Keratinocyte (primary cell): ENCODE results near the gene GDA. TPM values are rescaled to one million over a fixed set of nuclear protein-coding genes. Genes with fewer than 3 reads are reported as not detected.

Source experiments
- DNase-seq: peaks from one replicate; pipeline ENCODE4 v3.0.0-alpha.2; 2011; ENCODE audit warnings: low read depth, missing footprints, low spot score
- FAIRE-seq: peaks from 2 replicates; lab custom pipeline; 2011; peaks lifted over from hg19 to GRCh38; lab: Jason Lieb, UNC
- H2AFZ ChIP-seq: 2 replicates; pipeline ENCODE4 v1.6.0; 2012; ENCODE audit warnings: low read length, control low read depth, inconsistent platforms; ENCODE audit not compliant: control insufficient read depth
- H3K27ac ChIP-seq: 2 replicates; pipeline ENCODE4 v1.5.1; 2011; ENCODE audit warnings: low read length; ENCODE audit not compliant: control insufficient read depth, insufficient read depth
- H3K27me3 ChIP-seq: 3 replicates; pipeline ENCODE4 v1.6.0; 2011; ENCODE audit warnings: low read length; ENCODE audit not compliant: control insufficient read depth, insufficient read depth; ENCODE audit errors: extremely low read depth
- H3K36me3 ChIP-seq, 2 experiments: 2 replicates in 1 of 2; 3 replicates in 1 of 2; pipeline ENCODE4 v1.5.1; 2011; ENCODE audit warnings: low read length in 2 of 2, mild to moderate bottlenecking in 1 of 2; ENCODE audit not compliant: control insufficient read depth in 2 of 2, insufficient read depth in 2 of 2; ENCODE audit errors: extremely low read depth in 1 of 2
- H3K4me1 ChIP-seq: 3 replicates; pipeline ENCODE4 v1.5.1; 2011; ENCODE audit warnings: low read length; ENCODE audit not compliant: control insufficient read depth, insufficient read depth; ENCODE audit errors: extremely low read depth
- H3K4me2 ChIP-seq: 3 replicates; pipeline ENCODE4 v1.6.0; 2011; ENCODE audit warnings: low read depth, low read length; ENCODE audit not compliant: control insufficient read depth, insufficient read depth; ENCODE audit errors: extremely low read depth
- H3K4me3 ChIP-seq, 3 experiments: fragments of 200-600 bp in 1 of 3; sonication (generic) in 1 of 3; 2 replicates in 2 of 3; 3 replicates in 1 of 3; pipeline ENCODE4 v1.5.1; 2011 to 2016; ENCODE audit warnings: low read length in 3 of 3, mild to moderate bottlenecking in 3 of 3, control low read depth in 2 of 3, inconsistent platforms in 1 of 3, low read depth in 1 of 3, mixed read lengths in 1 of 3, mixed run types in 1 of 3, moderate library complexity in 1 of 3; ENCODE audit not compliant: control insufficient read depth in 2 of 3, insufficient read depth in 2 of 3; ENCODE audit errors: extremely low read depth in 1 of 3
- H3K79me2 ChIP-seq: 2 replicates; pipeline ENCODE4 v1.6.0; 2012; ENCODE audit warnings: low read length; ENCODE audit not compliant: control insufficient read depth, insufficient read depth
- H3K9ac ChIP-seq: 3 replicates; pipeline ENCODE4 v1.6.0; 2011; ENCODE audit warnings: low read length; ENCODE audit not compliant: control insufficient read depth, insufficient read depth; ENCODE audit errors: extremely low read depth
- H3K9me1 ChIP-seq: 3 replicates; pipeline ENCODE4 v1.6.0; 2011; ENCODE audit warnings: low read length; ENCODE audit not compliant: control insufficient read depth, insufficient read depth; ENCODE audit errors: extremely low read depth
- H3K9me3 ChIP-seq: 2 replicates; pipeline ENCODE4 v1.5.1; 2012; ENCODE audit warnings: low read depth, low read length; ENCODE audit not compliant: control insufficient read depth
- H4K20me1 ChIP-seq: 3 replicates; pipeline ENCODE4 v1.6.0; 2011; ENCODE audit warnings: low read length; ENCODE audit not compliant: control insufficient read depth, insufficient read depth; ENCODE audit errors: extremely low read depth
- EZH2 ChIP-seq: IDR thresholded peaks from one replicate; pipeline ENCODE4 v1.6.1; 2012; ENCODE audit warnings: inconsistent platforms, mild to moderate bottlenecking, low read length, moderate library complexity
- dilution Hi-C: fragments of 300-500 bp; cut with MboI; formaldehyde crosslinking; loops from one replicate; pipeline ENCODE4 v1.7.0; 2020; ENCODE audit warnings: low sequenced_read_pairs; ENCODE audit not compliant: extremely low pct_ligation_motif_present
- polyA plus RNA-seq, 5 experiments: library from polyadenylated mRNA; depleted of rRNA in 3 of 5; stranded (reverse) in 3 of 5; stranded (forward) in 1 of 5; unstranded in 1 of 5; fragments of >200 nt; gene quantifications; 1 replicate in 1 of 5; 2 replicates in 3 of 5; 3 replicates in 1 of 5; pipeline versions ENCODE4 v1.2.1 to v1.2.3, GENCODE V29; 2011 to 2012; ENCODE audit warnings: missing spikeins in 2 of 5, low read depth in 1 of 5, low replicate concordance in 1 of 5
- TF ChIP-seq, protein P1 (sequence below), 3 experiments: IDR thresholded peaks in 1 of 3; conservative IDR thresholded peaks in 1 of 3; optimal IDR thresholded peaks in 1 of 3; 2 replicates in 2 of 3; 3 replicates in 1 of 3; pipeline versions ENCODE3 to v1.5.1; 2011; ENCODE audit warnings: low read length in 3 of 3, mild to moderate bottlenecking in 3 of 3, moderate library complexity in 2 of 3, control low read depth in 1 of 3, inconsistent platforms in 1 of 3; ENCODE audit not compliant: insufficient read depth in 2 of 3; ENCODE audit errors: extremely low read depth in 1 of 3

GDA gene
- polyA plus RNA-seq, 1 donor (not counting 4 experiments of a cell fraction or from before 2014, with no cell fraction given) = 0.75 TPM

DNA sequence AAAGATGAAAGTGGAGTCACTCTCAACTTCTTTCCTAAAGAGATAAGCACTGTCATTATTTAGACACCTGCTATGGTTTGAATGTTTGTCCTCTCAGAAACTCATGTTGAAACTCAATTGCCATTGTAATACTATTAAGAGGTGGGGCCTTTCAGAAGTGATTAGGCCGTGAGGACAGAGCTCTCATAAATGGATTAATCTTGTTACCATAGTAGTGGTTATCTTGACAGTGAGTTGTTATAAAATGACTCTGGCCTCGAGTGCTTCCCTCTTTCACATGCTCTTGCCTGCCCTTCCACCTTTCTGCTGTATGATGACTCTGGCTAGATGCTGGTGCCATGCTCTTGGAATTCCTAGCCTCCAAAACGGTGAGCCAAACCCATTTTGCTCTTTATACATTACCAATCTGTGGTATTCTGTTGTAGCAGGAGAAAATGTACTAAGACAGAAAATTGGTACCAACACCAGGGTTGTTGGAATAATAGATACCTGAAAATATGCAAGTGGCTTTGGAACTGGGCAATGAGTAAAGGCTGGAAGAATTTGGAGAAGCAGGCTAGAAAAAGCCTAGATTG, 38.0 kb downstream of the GDA start:
- no peak for DNase-seq
- dilution Hi-C loops = no loop called here
- Histone ChIP-seq H3K9ac (no peak overlapping the region), H3K4me3 (no peak overlapping the region), H3K4me1 (no peaks in the 10 kb centered on the region), H3K79me2 (no peaks in the 10 kb centered on the region), H3K27me3 (peaks cover 9% of the 10 kb centered on the region), H3K27ac (no peak overlapping the region), H3K9me3 (no peaks in the 10 kb centered on the region), H3K4me2 (no peak overlapping the region), H3K36me3 (no peaks in the 10 kb centered on the region), H2AFZ (no peak overlapping the region), H3K9me1 (no peaks in the 10 kb centered on the region), H4K20me1 (no peaks in the 10 kb centered on the region)
- TF ChIP-seq EZH2 = no peak
- TF ChIP-seq, protein P1, sequence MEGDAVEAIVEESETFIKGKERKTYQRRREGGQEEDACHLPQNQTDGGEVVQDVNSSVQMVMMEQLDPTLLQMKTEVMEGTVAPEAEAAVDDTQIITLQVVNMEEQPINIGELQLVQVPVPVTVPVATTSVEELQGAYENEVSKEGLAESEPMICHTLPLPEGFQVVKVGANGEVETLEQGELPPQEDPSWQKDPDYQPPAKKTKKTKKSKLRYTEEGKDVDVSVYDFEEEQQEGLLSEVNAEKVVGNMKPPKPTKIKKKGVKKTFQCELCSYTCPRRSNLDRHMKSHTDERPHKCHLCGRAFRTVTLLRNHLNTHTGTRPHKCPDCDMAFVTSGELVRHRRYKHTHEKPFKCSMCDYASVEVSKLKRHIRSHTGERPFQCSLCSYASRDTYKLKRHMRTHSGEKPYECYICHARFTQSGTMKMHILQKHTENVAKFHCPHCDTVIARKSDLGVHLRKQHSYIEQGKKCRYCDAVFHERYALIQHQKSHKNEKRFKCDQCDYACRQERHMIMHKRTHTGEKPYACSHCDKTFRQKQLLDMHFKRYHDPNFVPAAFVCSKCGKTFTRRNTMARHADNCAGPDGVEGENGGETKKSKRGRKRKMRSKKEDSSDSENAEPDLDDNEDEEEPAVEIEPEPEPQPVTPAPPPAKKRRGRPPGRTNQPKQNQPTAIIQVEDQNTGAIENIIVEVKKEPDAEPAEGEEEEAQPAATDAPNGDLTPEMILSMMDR (optimal IDR thresholded peaks at IDR 0.05 in 1 of 3, IDR thresholded peaks at IDR 0.05 in 1 of 3, conservative IDR thresholded peaks at IDR 0.05 in 1 of 3; ENCODE audit: extremely low read depth in 1 of 3, insufficient read depth in 2 of 3, low read length in 3 of 3) = no peak
- FAIRE-seq = no peak

GRCh38 chr9:72188232-72188631, 39.0 kb downstream of the GDA start:
- no peaks in the 10 kb centered on the region for H3K9me1 ChIP-seq
- no peak overlapping the region for H3K27ac ChIP-seq
- FAIRE-seq = no peak
- H3K4me1 ChIP-seq = no peaks in the 10 kb centered on the region
- H3K36me3 ChIP-seq = no peaks in the 10 kb centered on the region
- H3K79me2 ChIP-seq = no peaks in the 10 kb centered on the region
- dilution Hi-C loops = no loop called here
- TF ChIP-seq, protein P1 (optimal IDR thresholded peaks at IDR 0.05 in 1 of 3, IDR thresholded peaks at IDR 0.05 in 1 of 3, conservative IDR thresholded peaks at IDR 0.05 in 1 of 3; ENCODE audit: extremely low read depth in 1 of 3, insufficient read depth in 2 of 3, low read length in 3 of 3) = no peak
- TF ChIP-seq EZH2 = no peak
- no peak overlapping the region for H3K9ac ChIP-seq
- H4K20me1 ChIP-seq = no peaks in the 10 kb centered on the region
- no peak overlapping the region for H2AFZ ChIP-seq
- H3K27me3 ChIP-seq = peaks cover 9% of the 10 kb centered on the region
- DNase-seq = no peak
- no peak overlapping the region for H3K4me2 ChIP-seq
- H3K9me3 ChIP-seq = no peaks in the 10 kb centered on the region
- H3K4me3 ChIP-seq = no peak overlapping the region
